NCI-H1092 treated with DMSO at 0.1 percent for 48 hours (cell line): ENCODE measurements around the gene LYST.
A peak's percentile ranks its signal among the peaks of the same experiment; 100 is the strongest.
"Not testable (repeated sequence)": the region's sequence is repeated elsewhere in the genome, so short reads cannot be mapped to it uniquely, and the experiment has no call there.

ENCODE experiments used
- DNase-seq: peaks from one replicate; lab custom pipeline; 2025; lab: John Stamatoyannopoulos, UW

The LYST gene

GRCh38 chr1:235860829-235861228 is 5.9 kb downstream of the LYST start:
- DNase-seq: no peak

- DNase-seq: no peak
Observed at GRCh38 chr1:235859789-235860188, 6.9 kb downstream of the LYST start.

GRCh38 chr1:235858766-235859165 is 7.9 kb downstream of the LYST start:
- no peak for DNase-seq

- no peak for DNase-seq
Observed at GRCh38 chr1:235857756-235858155, 8.9 kb downstream of the LYST start.

- DNase-seq: no peak
Observed at GRCh38 chr1:235855811-235856429, 10.8 kb downstream of the LYST start.

GRCh38 chr1:235854347-235854746 is 12.4 kb downstream of the LYST start:
- no peak for DNase-seq

GRCh38 chr1:235853653-235854052 is 13.1 kb downstream of the LYST start:
- no peak for DNase-seq

- DNase-seq: no peak
Observed at GRCh38 chr1:235852887-235853286, 13.8 kb downstream of the LYST start.

- no peak for DNase-seq
Observed at GRCh38 chr1:235851939-235852338, 14.8 kb downstream of the LYST start.

- DNase-seq: not testable (repeated sequence)
Observed at GRCh38 chr1:235848251-235848650, 18.5 kb downstream of the LYST start.

GRCh38 chr1:235845656-235846107 is 21.0 kb downstream of the LYST start:
- not testable (repeated sequence) for DNase-seq

- no peak for DNase-seq
Observed at GRCh38 chr1:235844776-235845175, 21.9 kb downstream of the LYST start.

- peak; percentile 32 for DNase-seq
Observed at GRCh38 chr1:235843461-235843961, 23.2 kb downstream of the LYST start.

GRCh38 chr1:235841938-235842545 is 24.7 kb downstream of the LYST start:
- no peak for DNase-seq

- no peak for DNase-seq
Observed at GRCh38 chr1:235838021-235838420, 28.7 kb downstream of the LYST start.

- no peak for DNase-seq
Observed at GRCh38 chr1:235835226-235835625, 31.5 kb downstream of the LYST start.

- peak; percentile 21 for DNase-seq
Observed at GRCh38 chr1:235834620-235835019, 32.1 kb downstream of the LYST start.

GRCh38 chr1:235832011-235832410 is 34.7 kb downstream of the LYST start:
- DNase-seq: no peak

GRCh38 chr1:235831148-235831547 is 35.6 kb downstream of the LYST start:
- no peak for DNase-seq

- no peak for DNase-seq
Observed at GRCh38 chr1:235826102-235826854, 40.4 kb downstream of the LYST start.

- DNase-seq: no peak
Observed at GRCh38 chr1:235825229-235825628, 41.5 kb downstream of the LYST start.

GRCh38 chr1:235823684-235824083 is 43.0 kb downstream of the LYST start:
- DNase-seq: no peak

GRCh38 chr1:235822685-235823084 is 44.0 kb downstream of the LYST start:
- no peak for DNase-seq
